ENCODE data around the gene CDH13.

The CDH13 gene

GRCh38 chr16:83738923-83739503, 1112.2 kb downstream of the CDH13 start:
- no peak for ATAC-seq (ENCODE audit: low read depth)

GRCh38 chr16:83742124-83742899, 1115.5 kb downstream of the CDH13 start:
- TF ChIP-seq, protein P1, sequence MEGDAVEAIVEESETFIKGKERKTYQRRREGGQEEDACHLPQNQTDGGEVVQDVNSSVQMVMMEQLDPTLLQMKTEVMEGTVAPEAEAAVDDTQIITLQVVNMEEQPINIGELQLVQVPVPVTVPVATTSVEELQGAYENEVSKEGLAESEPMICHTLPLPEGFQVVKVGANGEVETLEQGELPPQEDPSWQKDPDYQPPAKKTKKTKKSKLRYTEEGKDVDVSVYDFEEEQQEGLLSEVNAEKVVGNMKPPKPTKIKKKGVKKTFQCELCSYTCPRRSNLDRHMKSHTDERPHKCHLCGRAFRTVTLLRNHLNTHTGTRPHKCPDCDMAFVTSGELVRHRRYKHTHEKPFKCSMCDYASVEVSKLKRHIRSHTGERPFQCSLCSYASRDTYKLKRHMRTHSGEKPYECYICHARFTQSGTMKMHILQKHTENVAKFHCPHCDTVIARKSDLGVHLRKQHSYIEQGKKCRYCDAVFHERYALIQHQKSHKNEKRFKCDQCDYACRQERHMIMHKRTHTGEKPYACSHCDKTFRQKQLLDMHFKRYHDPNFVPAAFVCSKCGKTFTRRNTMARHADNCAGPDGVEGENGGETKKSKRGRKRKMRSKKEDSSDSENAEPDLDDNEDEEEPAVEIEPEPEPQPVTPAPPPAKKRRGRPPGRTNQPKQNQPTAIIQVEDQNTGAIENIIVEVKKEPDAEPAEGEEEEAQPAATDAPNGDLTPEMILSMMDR (IDR thresholded peaks at IDR 0.05; ENCODE audit: poor library complexity, severe bottlenecking): no peak
- no peaks in the 10 kb centered on the region for H3K27me3 ChIP-seq (ENCODE audit: insufficient read depth, poor library complexity, severe bottlenecking)
- H3K27ac ChIP-seq (ENCODE audit: poor library complexity, severe bottlenecking): no peak overlapping the region
- peaks cover 3% of the 10 kb centered on the region for H3K4me1 ChIP-seq (ENCODE audit: insufficient read depth, poor library complexity, severe bottlenecking)
- DNase-seq (ENCODE audit: low spot score) (no peak), ATAC-seq (ENCODE audit: low read depth) (no peak)
- no peaks in the 10 kb centered on the region for H3K9me3 ChIP-seq (ENCODE audit: severe bottlenecking)
- H3K4me3 ChIP-seq (ENCODE audit: severe bottlenecking): no peak overlapping the region
- no peaks in the 10 kb centered on the region for H3K36me3 ChIP-seq (ENCODE audit: low read depth)

More at GRCh38 chr16:83738923-83739503, 1112.2 kb downstream of the CDH13 start:
- Histone ChIP-seq H3K4me1 (ENCODE audit: insufficient read depth, poor library complexity, severe bottlenecking) (no peaks in the 10 kb centered on the region), H3K36me3 (ENCODE audit: low read depth) (no peaks in the 10 kb centered on the region), H3K27me3 (ENCODE audit: insufficient read depth, poor library complexity, severe bottlenecking) (no peaks in the 10 kb centered on the region), H3K9me3 (ENCODE audit: severe bottlenecking) (no peaks in the 10 kb centered on the region), H3K4me3 (ENCODE audit: severe bottlenecking) (no peak overlapping the region), H3K27ac (ENCODE audit: poor library complexity, severe bottlenecking) (no peak overlapping the region)
- DNase-seq (ENCODE audit: low spot score): no peak
- TF ChIP-seq, protein P1 (IDR thresholded peaks at IDR 0.05; ENCODE audit: poor library complexity, severe bottlenecking): no peak

DNA sequence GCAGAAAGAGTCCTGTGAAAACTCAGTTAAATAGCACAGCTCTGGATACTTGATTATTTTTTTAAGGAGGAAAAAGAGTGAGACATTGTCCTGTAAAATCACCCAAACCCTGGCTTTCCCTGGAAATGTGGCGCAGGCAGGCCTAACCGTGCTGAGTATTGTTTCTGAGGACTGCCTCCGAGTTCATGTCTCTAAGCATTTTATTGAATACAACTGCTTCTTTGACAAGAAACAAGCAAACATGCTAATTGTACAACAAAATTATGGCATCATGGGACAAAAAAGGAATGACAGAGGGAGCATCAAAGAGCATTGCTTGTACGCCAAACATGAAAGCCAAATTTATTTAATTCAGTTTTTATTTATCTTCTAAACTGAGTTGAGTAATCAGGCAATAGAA, 1116.5 kb downstream of the CDH13 start:
- H3K4me1 ChIP-seq (ENCODE audit: insufficient read depth, poor library complexity, severe bottlenecking): peaks cover 3% of the 10 kb centered on the region
- no peaks in the 10 kb centered on the region for H3K36me3 ChIP-seq (ENCODE audit: low read depth)
- H3K27me3 ChIP-seq (ENCODE audit: insufficient read depth, poor library complexity, severe bottlenecking): no peaks in the 10 kb centered on the region
- no peaks in the 10 kb centered on the region for H3K9me3 ChIP-seq (ENCODE audit: severe bottlenecking)
- no peak overlapping the region for H3K27ac ChIP-seq (ENCODE audit: poor library complexity, severe bottlenecking)
- DNase-seq (ENCODE audit: low spot score) (no peak), ATAC-seq (ENCODE audit: low read depth) (no peak)
- no peak overlapping the region for H3K4me3 ChIP-seq (ENCODE audit: severe bottlenecking)
- TF ChIP-seq, protein P1 (IDR thresholded peaks at IDR 0.05; ENCODE audit: poor library complexity, severe bottlenecking): no peak

GRCh38 chr16:83743720-83744119, 1117.0 kb downstream of the CDH13 start:
- Histone ChIP-seq H3K27ac (ENCODE audit: poor library complexity, severe bottlenecking) (no peak overlapping the region), H3K9me3 (ENCODE audit: severe bottlenecking) (no peaks in the 10 kb centered on the region), H3K4me3 (ENCODE audit: severe bottlenecking) (no peak overlapping the region), H3K36me3 (ENCODE audit: low read depth) (no peaks in the 10 kb centered on the region), H3K27me3 (ENCODE audit: insufficient read depth, poor library complexity, severe bottlenecking) (no peaks in the 10 kb centered on the region), H3K4me1 (ENCODE audit: insufficient read depth, poor library complexity, severe bottlenecking) (peaks cover 3% of the 10 kb centered on the region)
- TF ChIP-seq, protein P1 (IDR thresholded peaks at IDR 0.05; ENCODE audit: poor library complexity, severe bottlenecking): no peak
- no peak for DNase-seq (ENCODE audit: low spot score)
- no peak for ATAC-seq (ENCODE audit: low read depth)

Data from RWPE2 (cell line).